ENCODE measurements around the gene MXRA8. TPM values are rescaled to one million over a fixed set of nuclear protein-coding genes. Genes with fewer than 3 reads are reported as not detected.

The MXRA8 gene
- total RNA-seq, 4 donors from 2014 or later, result 78.2 to 147 (median 83.3) TPM

GRCh38 chr1:1322952-1323351, 35.4 kb downstream of the MXRA8 start:
- no peak for ATAC-seq (ENCODE audit: low FRiP score)
- no peak for DNase-seq (ENCODE audit: low spot score)
- TF ChIP-seq CTCF (IDR thresholded peaks at IDR 0.05), result no peak

GRCh38 chr1:1322418-1322817, 35.9 kb downstream of the MXRA8 start:
- ATAC-seq (ENCODE audit: low FRiP score), result no peak
- no peak for DNase-seq (ENCODE audit: low spot score)
- TF ChIP-seq CTCF (IDR thresholded peaks at IDR 0.05), result no peak

GRCh38 chr1:1321477-1321876, 36.9 kb downstream of the MXRA8 start:
- no peak for ATAC-seq (ENCODE audit: low FRiP score)
- no peak for TF ChIP-seq CTCF (IDR thresholded peaks at IDR 0.05)
- no peak for DNase-seq (ENCODE audit: low spot score)

- TF ChIP-seq CTCF (IDR thresholded peaks at IDR 0.05), result no peak
- no peak for ATAC-seq (ENCODE audit: low FRiP score)
- DNase-seq (ENCODE audit: low spot score), result no peak
Measured at GRCh38 chr1:1320666-1321448, 37.5 kb downstream of the MXRA8 start.

- no peak for TF ChIP-seq CTCF (IDR thresholded peaks at IDR 0.05)
- ATAC-seq (ENCODE audit: low FRiP score) (no peak), DNase-seq (ENCODE audit: low spot score) (no peak)
Measured at GRCh38 chr1:1319646-1319941, 38.8 kb downstream of the MXRA8 start.

- no peak for ATAC-seq (ENCODE audit: low FRiP score)
- no peak for DNase-seq (ENCODE audit: low spot score)
- no peak for TF ChIP-seq CTCF (IDR thresholded peaks at IDR 0.05)
Measured at GRCh38 chr1:1318777-1319645, 39.3 kb downstream of the MXRA8 start.
